Cardiac fibroblast (primary cell): ENCODE data around the gene MATN4.

Experiments
- DNase-seq, 2 donors: peaks; one replicate each; pipeline versions ENCODE4 v3.0.0 to v3.0.0-alpha.2; 2010; ENCODE audit warnings: low read depth in 2 of 2
- H3K4me3 ChIP-seq, 2 donors: replicated peaks in 1 of 2; 1 replicate in 1 of 2; 2 replicates in 1 of 2; pipeline ENCODE4 v1.5.1; 2011; ENCODE audit warnings: low read depth in 2 of 2, low read length in 2 of 2, mild to moderate bottlenecking in 2 of 2, moderate library complexity in 1 of 2
- CTCF ChIP-seq: IDR thresholded peaks from one replicate; pipeline ENCODE4 v1.5.1; 2011; ENCODE audit warnings: low read depth, mild to moderate bottlenecking, low read length, inconsistent platforms

MATN4 gene

GRCh38 chr20:45291526-45291925 is 16.6 kb downstream of the MATN4 start:
- DNase-seq = no peak
- no peak overlapping the region for H3K4me3 ChIP-seq
- TF ChIP-seq CTCF = no peak

- DNase-seq = peak; percentile 80 to 84
- TF ChIP-seq CTCF = peak; percentile 88
- H3K4me3 ChIP-seq = no peak overlapping the region
These were observed 17.3 kb downstream of the MATN4 start for GRCh38 chr20:45290677-45291355.

DNA sequence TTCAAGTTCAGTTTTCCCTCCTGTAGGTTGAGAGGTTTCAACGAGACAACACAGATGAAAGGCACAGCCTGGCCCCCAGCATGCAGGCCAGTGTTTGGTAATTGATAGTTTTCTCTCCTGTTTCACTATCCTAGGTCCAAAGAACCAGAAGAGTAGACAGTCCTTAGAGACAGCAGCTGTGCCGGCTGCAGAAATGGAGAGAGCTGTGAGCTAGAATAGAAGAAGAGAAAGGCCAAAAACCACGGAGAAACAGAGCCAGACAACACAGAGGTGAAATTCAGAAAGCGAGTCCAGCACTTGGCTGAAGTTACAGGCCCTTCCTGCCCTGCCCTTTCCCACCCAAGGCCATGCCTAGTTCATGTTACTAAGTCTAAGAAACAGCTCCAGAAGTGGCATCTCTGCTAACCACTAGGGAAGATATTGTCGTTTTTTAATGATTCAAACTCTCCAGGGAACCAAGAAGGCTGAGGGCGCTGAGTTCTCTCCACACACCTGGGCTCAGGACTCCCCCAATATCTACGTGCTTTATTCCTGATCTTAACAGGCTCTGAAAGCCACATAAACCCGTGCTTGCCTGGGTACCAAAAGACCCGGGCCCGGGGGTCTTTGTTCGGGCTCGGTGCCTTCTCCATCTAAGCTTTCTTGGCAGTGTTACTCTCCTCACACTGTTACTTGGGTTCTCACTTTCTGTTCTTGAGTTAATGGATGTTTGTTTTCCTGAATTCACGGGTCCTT is 18.0 kb downstream of the MATN4 start:
- TF ChIP-seq CTCF = no peak
- H3K4me3 ChIP-seq = no peak overlapping the region
- DNase-seq = no peak

GRCh38 chr20:45288860-45289259 is 19.2 kb downstream of the MATN4 start:
- no peak for DNase-seq
- no peak for TF ChIP-seq CTCF
- H3K4me3 ChIP-seq = no peak overlapping the region

GRCh38 chr20:45288376-45288775 is 19.7 kb downstream of the MATN4 start:
- no peak for DNase-seq
- H3K4me3 ChIP-seq = no peak overlapping the region
- TF ChIP-seq CTCF = no peak

- no peak for DNase-seq
- no peak overlapping the region for H3K4me3 ChIP-seq
- TF ChIP-seq CTCF = no peak
These were observed 24.5 kb downstream of the MATN4 start for GRCh38 chr20:45283551-45284057.
